SW480 (cell line): Measurements from ENCODE around the gene NPBWR2.
A peak's percentile ranks its signal among the peaks of the same experiment; 100 is the strongest.

ENCODE experiments used
- DNase-seq: peaks from one replicate; pipeline ENCODE4 v3.0.0-alpha.2; 2016; ENCODE audit warnings: low spot score

Gene NPBWR2

GRCh38 chr20:64072498-64073063 lies 34.8 kb downstream of the NPBWR2 start:
- DNase-seq: no peak

GRCh38 chr20:64071341-64072332 lies 35.7 kb downstream of the NPBWR2 start:
- DNase-seq: no peak

GRCh38 chr20:64070244-64070993 lies 36.9 kb downstream of the NPBWR2 start:
- DNase-seq: no peak

- DNase-seq: no peak
Measured at GRCh38 chr20:64069614-64070243, 37.6 kb downstream of the NPBWR2 start.

GRCh38 chr20:64069209-64069613 lies 38.2 kb downstream of the NPBWR2 start:
- no peak for DNase-seq

- no peak for DNase-seq
Measured at GRCh38 chr20:64068386-64069208, 38.8 kb downstream of the NPBWR2 start.

GRCh38 chr20:64067733-64068307 lies 39.5 kb downstream of the NPBWR2 start:
- no peak for DNase-seq

- no peak for DNase-seq
Measured at GRCh38 chr20:64067005-64067632, 40.2 kb downstream of the NPBWR2 start.

- peak; percentile 96 for DNase-seq
Measured at GRCh38 chr20:64065974-64066343, 41.4 kb downstream of the NPBWR2 start.

- DNase-seq: no peak
Measured at GRCh38 chr20:64065062-64065973, 42.0 kb downstream of the NPBWR2 start.

- no peak for DNase-seq
Measured at GRCh38 chr20:64064145-64064698, 43.1 kb downstream of the NPBWR2 start.

- DNase-seq: no peak
Measured at GRCh38 chr20:64063389-64064144, 43.8 kb downstream of the NPBWR2 start.

GRCh38 chr20:64062596-64063388 lies 44.6 kb downstream of the NPBWR2 start, which contains the start of gene TCEA2:
TCEA2 (plus strand) TSS chr20:64063198; CDS start chr20:64063313, 115 bp downstream.
- peak; percentile 96 for DNase-seq

GRCh38 chr20:64062276-64062595 lies 45.1 kb downstream of the NPBWR2 start:
- DNase-seq: no peak

- DNase-seq: no peak
Measured at GRCh38 chr20:64058536-64058935, 48.8 kb downstream of the NPBWR2 start.

- peak; percentile 71 for DNase-seq
Measured at GRCh38 chr20:64057628-64058498, 49.5 kb downstream of the NPBWR2 start.
